Osteoblast (primary cell): Measurements from ENCODE around the gene NR1D1. TPM values are rescaled to one million over a fixed set of nuclear protein-coding genes. Genes with fewer than 3 reads are reported as not detected.

ENCODE experiments used
- DNase-seq: peaks from one replicate; pipeline ENCODE4 v3.0.0; 2011; ENCODE audit warnings: low spot score, mixed read lengths; ENCODE audit not compliant: insufficient read length; ENCODE audit errors: missing footprints
- H2AFZ ChIP-seq: 2 replicates; pipeline ENCODE4 v1.6.0; 2011; ENCODE audit warnings: mild to moderate bottlenecking, low read length
- H3K27ac ChIP-seq: 2 replicates; pipeline ENCODE4 v1.5.1; 2011; ENCODE audit warnings: mild to moderate bottlenecking, low read depth, low read length, moderate library complexity
- H3K27me3 ChIP-seq: 2 replicates; pipeline ENCODE4 v1.6.0; 2012; ENCODE audit warnings: mild to moderate bottlenecking, control low read depth, inconsistent platforms, low read length, moderate library complexity; ENCODE audit not compliant: insufficient read depth
- H3K36me3 ChIP-seq: 2 replicates; pipeline ENCODE4 v1.5.1; 2011; ENCODE audit warnings: mild to moderate bottlenecking, low read length, control low read depth, moderate library complexity; ENCODE audit not compliant: insufficient read depth
- H3K4me1 ChIP-seq: 2 replicates; pipeline ENCODE4 v1.5.1; 2011; ENCODE audit warnings: mild to moderate bottlenecking, low read length, control low read depth, moderate library complexity; ENCODE audit not compliant: insufficient read depth
- H3K4me2 ChIP-seq: 2 replicates; pipeline ENCODE4 v1.6.0; 2011; ENCODE audit warnings: mild to moderate bottlenecking, low read length; ENCODE audit not compliant: insufficient read depth
- H3K4me3 ChIP-seq: fragments of 200-600 bp; sonication (generic); 3 replicates; pipeline ENCODE4 v1.5.1; 2012; ENCODE audit warnings: mild to moderate bottlenecking, low read length, inconsistent platforms; ENCODE audit not compliant: insufficient read depth
- H3K79me2 ChIP-seq: 2 replicates; pipeline ENCODE4 v1.6.0; 2012; ENCODE audit warnings: mild to moderate bottlenecking, low read length, control low read depth, inconsistent platforms; ENCODE audit not compliant: insufficient read depth
- H3K9me3 ChIP-seq: 2 replicates; pipeline ENCODE4 v1.5.1; 2011; ENCODE audit warnings: low read depth, low read length, control low read depth
- H4K20me1 ChIP-seq: 2 replicates; pipeline ENCODE4 v1.6.0; 2012; ENCODE audit warnings: mild to moderate bottlenecking, low read length, control low read depth; ENCODE audit not compliant: insufficient read depth
- CTCF ChIP-seq: IDR thresholded peaks from 2 replicates; pipeline ENCODE4 v1.5.1; 2011; ENCODE audit warnings: mild to moderate bottlenecking, low read depth, low read length, moderate library complexity; ENCODE audit errors: extremely low read depth
- total RNA-seq: library from RNA; depleted of rRNA; stranded (reverse); fragments of >200 nt; gene quantifications from 2 replicates; pipeline ENCODE4 v1.2.3, GENCODE V29; 2012

Gene NR1D1
- total RNA-seq, 1 donor = 5.1 TPM

GRCh38 chr17:40111221-40112128 is 11.1 kb upstream of the NR1D1 start:
- H3K4me2 ChIP-seq = peak overlapping the region; percentile 90
- H3K36me3 ChIP-seq = no peaks in the 10 kb centered on the region
- no peaks in the 10 kb centered on the region for H3K79me2 ChIP-seq
- H3K9me3 ChIP-seq = no peaks in the 10 kb centered on the region
- H2AFZ ChIP-seq = peak overlapping the region; percentile 73
- no peaks in the 10 kb centered on the region for H3K27me3 ChIP-seq
- H3K4me1 ChIP-seq = peaks cover 70% of the 10 kb centered on the region
- peak; percentile 96 for DNase-seq
- peak overlapping the region; percentile 58 for H3K4me3 ChIP-seq
- peak; percentile 85 for TF ChIP-seq CTCF
- no peaks in the 10 kb centered on the region for H4K20me1 ChIP-seq
- H3K27ac ChIP-seq = peak overlapping the region; percentile 87

- Histone ChIP-seq H3K4me3 (no peak overlapping the region), H3K4me2 (peak overlapping the region; percentile 90), H3K27me3 (no peaks in the 10 kb centered on the region), H3K4me1 (peaks cover 70% of the 10 kb centered on the region), H2AFZ (no peak overlapping the region), H3K36me3 (no peaks in the 10 kb centered on the region), H3K79me2 (no peaks in the 10 kb centered on the region), H3K9me3 (no peaks in the 10 kb centered on the region), H4K20me1 (no peaks in the 10 kb centered on the region), H3K27ac (peak overlapping the region; percentile 87)
- TF ChIP-seq CTCF = no peak
- DNase-seq = peak; percentile 6
Measured at GRCh38 chr17:40110026-40110845, 9.8 kb upstream of the NR1D1 start.

GRCh38 chr17:40108970-40109824 is 8.8 kb upstream of the NR1D1 start:
- H3K36me3 ChIP-seq = no peaks in the 10 kb centered on the region
- DNase-seq = no peak
- no peaks in the 10 kb centered on the region for H3K79me2 ChIP-seq
- H3K4me3 ChIP-seq = no peak overlapping the region
- no peak overlapping the region for H2AFZ ChIP-seq
- peak overlapping the region; percentile 70 for H3K27ac ChIP-seq
- H3K4me1 ChIP-seq = peaks cover 62% of the 10 kb centered on the region
- H3K4me2 ChIP-seq = no peak overlapping the region
- H4K20me1 ChIP-seq = no peaks in the 10 kb centered on the region
- TF ChIP-seq CTCF = peak; percentile 21
- no peaks in the 10 kb centered on the region for H3K9me3 ChIP-seq
- H3K27me3 ChIP-seq = no peaks in the 10 kb centered on the region
